ENCODE data around the gene NCKAP5L. TPM values are rescaled to one million over a fixed set of nuclear protein-coding genes. Genes with fewer than 3 reads are reported as not detected.
"Not testable (repeated sequence)": the region's sequence is repeated elsewhere in the genome, so short reads cannot be mapped to it uniquely, and the experiment has no call there.

Gene NCKAP5L
- polyA plus RNA-seq, 4 donors: 0.45 to 7.0 (median 2.9) TPM

- peaks cover 0 to 46% (median 0%) of the 10 kb centered on the region in 3 donors for H3K36me3 ChIP-seq (ENCODE audit: control insufficient read depth in 3 of 3, insufficient read depth in 2 of 3, low read depth in 1 of 3, low read length in 3 of 3)
Observed at GRCh38 chr12:49790741-49791555, 37.3 kb downstream of the NCKAP5L start.

GRCh38 chr12:49789992-49790391, 38.2 kb downstream of the NCKAP5L start:
- WGBS, 3 donors: 76 to 85% (median 78%) methylated on average over 3 of the region's 3 CpGs
- H3K4me3 ChIP-seq (ENCODE audit: low read depth in 1 of 3, low read length in 3 of 3): no peak overlapping the region
- DNase-seq (no peak), FAIRE-seq (no peak)
- peaks cover 0 to 3% of the 10 kb centered on the region in 2 donors for H3K9me3 ChIP-seq (ENCODE audit: control insufficient read depth in 2 of 2, insufficient read depth in 1 of 2, low read depth in 1 of 2, low read length in 1 of 2)
- peaks cover 0 to 36% (median 0%) of the 10 kb centered on the region in 3 donors for H3K36me3 ChIP-seq (ENCODE audit: control insufficient read depth in 3 of 3, insufficient read depth in 2 of 3, low read depth in 1 of 3, low read length in 3 of 3)
- H3K4me1 ChIP-seq (ENCODE audit: control insufficient read depth in 3 of 3, insufficient read depth in 2 of 3, low read depth in 1 of 3, low read length in 2 of 3): no peaks in the 10 kb centered on the region
- H3K27me3 ChIP-seq (ENCODE audit: control insufficient read depth in 3 of 3, insufficient read depth in 3 of 3, low read length in 3 of 3): no peaks in the 10 kb centered on the region
- no peak overlapping the region for H3K27ac ChIP-seq (ENCODE audit: low read depth in 1 of 3, low read length in 2 of 3)

More at GRCh38 chr12:49790741-49791555, 37.3 kb downstream of the NCKAP5L start:
- Histone ChIP-seq H3K4me1 (ENCODE audit: control insufficient read depth in 3 of 3, insufficient read depth in 2 of 3, low read depth in 1 of 3, low read length in 2 of 3) (no peaks in the 10 kb centered on the region), H3K4me3 (ENCODE audit: low read depth in 1 of 3, low read length in 3 of 3) (no peak overlapping the region), H3K9me3 (ENCODE audit: control insufficient read depth in 2 of 2, insufficient read depth in 1 of 2, low read depth in 1 of 2, low read length in 1 of 2) (peaks cover 0 to 2% of the 10 kb centered on the region in 2 donors), H3K27me3 (ENCODE audit: control insufficient read depth in 3 of 3, insufficient read depth in 3 of 3, low read length in 3 of 3) (no peaks in the 10 kb centered on the region), H3K27ac (ENCODE audit: low read depth in 1 of 3, low read length in 2 of 3) (no peak overlapping the region)
- WGBS, 3 donors: 73 to 91% (median 87%) methylated on average over 22 of the region's 22 CpGs
- DNase-seq (no peak), FAIRE-seq (no peak)

- Histone ChIP-seq H3K9me3 (ENCODE audit: control insufficient read depth in 2 of 2, insufficient read depth in 1 of 2, low read depth in 1 of 2, low read length in 1 of 2) (peaks cover 0 to 3% of the 10 kb centered on the region in 2 donors), H3K27ac (ENCODE audit: low read depth in 1 of 3, low read length in 2 of 3) (no peak overlapping the region), H3K27me3 (ENCODE audit: control insufficient read depth in 3 of 3, insufficient read depth in 3 of 3, low read length in 3 of 3) (no peaks in the 10 kb centered on the region), H3K36me3 (ENCODE audit: control insufficient read depth in 3 of 3, insufficient read depth in 2 of 3, low read depth in 1 of 3, low read length in 3 of 3) (peaks cover 0 to 15% (median 0%) of the 10 kb centered on the region in 3 donors), H3K4me1 (ENCODE audit: control insufficient read depth in 3 of 3, insufficient read depth in 2 of 3, low read depth in 1 of 3, low read length in 2 of 3) (no peaks in the 10 kb centered on the region), H3K4me3 (ENCODE audit: low read depth in 1 of 3, low read length in 3 of 3) (no peak overlapping the region)
- 92 to 96% (median 93%) methylated on average over 2 of the region's 2 CpGs for WGBS, 3 donors
- DNase-seq (no peak), FAIRE-seq (no peak)
Observed at GRCh38 chr12:49787672-49788071, 40.5 kb downstream of the NCKAP5L start.

GRCh38 chr12:49784756-49785409, 43.3 kb downstream of the NCKAP5L start:
- FAIRE-seq: no peak
- H3K9me3 ChIP-seq (ENCODE audit: control insufficient read depth in 2 of 2, insufficient read depth in 1 of 2, low read depth in 1 of 2, low read length in 1 of 2): peaks cover 0 to 3% of the 10 kb centered on the region in 2 donors
- no peaks in the 10 kb centered on the region for H3K36me3 ChIP-seq (ENCODE audit: control insufficient read depth in 3 of 3, insufficient read depth in 2 of 3, low read depth in 1 of 3, low read length in 3 of 3)
- H3K27me3 ChIP-seq (ENCODE audit: control insufficient read depth in 3 of 3, insufficient read depth in 3 of 3, low read length in 3 of 3): no peaks in the 10 kb centered on the region
- peak overlapping the region in 1 of 3 donors; percentile 48 for H3K27ac ChIP-seq (ENCODE audit: low read depth in 1 of 3, low read length in 2 of 3)
- no peak for DNase-seq
- WGBS, 3 donors: 85 to 93% (median 90%) methylated on average over 4 of the region's 4 CpGs
- no peaks in the 10 kb centered on the region for H3K4me1 ChIP-seq (ENCODE audit: control insufficient read depth in 3 of 3, insufficient read depth in 2 of 3, low read depth in 1 of 3, low read length in 2 of 3)
- H3K4me3 ChIP-seq (ENCODE audit: low read depth in 1 of 3, low read length in 3 of 3): no peak overlapping the region

GRCh38 chr12:49783917-49784676, 44.1 kb downstream of the NCKAP5L start:
- Histone ChIP-seq H3K4me3 (ENCODE audit: low read depth in 1 of 3, low read length in 3 of 3) (no peak overlapping the region), H3K4me1 (ENCODE audit: control insufficient read depth in 3 of 3, insufficient read depth in 2 of 3, low read depth in 1 of 3, low read length in 2 of 3) (no peaks in the 10 kb centered on the region), H3K27me3 (ENCODE audit: control insufficient read depth in 3 of 3, insufficient read depth in 3 of 3, low read length in 3 of 3) (no peaks in the 10 kb centered on the region), H3K27ac (ENCODE audit: low read depth in 1 of 3, low read length in 2 of 3) (peak overlapping the region in 1 of 3 donors; percentile 48), H3K36me3 (ENCODE audit: control insufficient read depth in 3 of 3, insufficient read depth in 2 of 3, low read depth in 1 of 3, low read length in 3 of 3) (no peaks in the 10 kb centered on the region), H3K9me3 (ENCODE audit: control insufficient read depth in 2 of 2, insufficient read depth in 1 of 2, low read depth in 1 of 2, low read length in 1 of 2) (peaks cover 0 to 3% of the 10 kb centered on the region in 2 donors)
- DNase-seq: peak in 1 of 2 donors; percentile 33
- no peak for FAIRE-seq
- WGBS, 3 donors: 40 to 65% (median 65%) methylated on average over 7 of the region's 7 CpGs

- WGBS, 3 donors: 90 to 93% (median 92%) methylated on average over 6 of the region's 6 CpGs
- FAIRE-seq; H3K4me1 ChIP-seq (ENCODE audit: control insufficient read depth in 3 of 3, insufficient read depth in 2 of 3, low read depth in 1 of 3, low read length in 2 of 3); H3K4me3 ChIP-seq (ENCODE audit: low read depth in 1 of 3, low read length in 3 of 3); H3K36me3 ChIP-seq (ENCODE audit: control insufficient read depth in 3 of 3, insufficient read depth in 2 of 3, low read depth in 1 of 3, low read length in 3 of 3); H3K27ac ChIP-seq (ENCODE audit: low read depth in 1 of 3, low read length in 2 of 3); H3K27me3 ChIP-seq (ENCODE audit: control insufficient read depth in 3 of 3, insufficient read depth in 3 of 3, low read length in 3 of 3); H3K9me3 ChIP-seq (ENCODE audit: control insufficient read depth in 2 of 2, insufficient read depth in 1 of 2, low read depth in 1 of 2, low read length in 1 of 2); DNase-seq: not testable (repeated sequence)
Observed at GRCh38 chr12:49780914-49781313, 47.3 kb downstream of the NCKAP5L start.

- peaks cover 0 to 2% (median 0%) of the 10 kb centered on the region in 3 donors for H3K4me1 ChIP-seq (ENCODE audit: control insufficient read depth in 3 of 3, insufficient read depth in 2 of 3, low read depth in 1 of 3, low read length in 2 of 3)
- H3K36me3 ChIP-seq (ENCODE audit: control insufficient read depth in 3 of 3, insufficient read depth in 2 of 3, low read depth in 1 of 3, low read length in 3 of 3): no peaks in the 10 kb centered on the region
- H3K4me3 ChIP-seq (ENCODE audit: low read depth in 1 of 3, low read length in 3 of 3): no peak overlapping the region
- DNase-seq (no peak), FAIRE-seq (no peak)
- WGBS, 3 donors: 69 to 81% (median 76%) methylated on average over 2 of the region's 2 CpGs
- H3K27ac ChIP-seq (ENCODE audit: low read depth in 1 of 3, low read length in 2 of 3): no peak overlapping the region
- no peaks in the 10 kb centered on the region for H3K27me3 ChIP-seq (ENCODE audit: control insufficient read depth in 3 of 3, insufficient read depth in 3 of 3, low read length in 3 of 3)
- H3K9me3 ChIP-seq (ENCODE audit: control insufficient read depth in 2 of 2, insufficient read depth in 1 of 2, low read depth in 1 of 2, low read length in 1 of 2): no peaks in the 10 kb centered on the region
Observed at GRCh38 chr12:49779581-49779980, 48.6 kb downstream of the NCKAP5L start.
